A673 (cell line): ENCODE results near the gene IFT74. TPM values are rescaled to one million over a fixed set of nuclear protein-coding genes. Genes with fewer than 3 reads are reported as not detected.

Experiments
- BruUV-seq: library from RNA; stranded (reverse); fragments of 400-500 nt; replicated peaks from 2 replicates; lab custom pipeline; 2021; lab: Mats Ljungman, UMichigan
- CTCF ChIA-PET: fragments of 300-600 bp; sonication (Branson Sonifier 250); formaldehyde crosslinking; loops from one replicate; lab custom pipeline; 2022; ENCODE audit warnings: antibody characterized with exemption; lab: Charles Lee
- POLR2A ChIA-PET: fragments of 300-600 bp; sonication (Branson Sonifier 250); formaldehyde crosslinking; loops from one replicate; lab custom pipeline; 2022; ENCODE audit warnings: antibody characterized with exemption; ENCODE audit not compliant: low non-redundant PET; lab: Charles Lee
- DNase-seq: peaks from one replicate; pipeline ENCODE4 v3.0.0-alpha.2; 2015; ENCODE audit warnings: low spot score
- H3K27ac ChIP-seq: fragments of 200-600 bp; sonication (generic); 2 replicates; pipeline ENCODE4 v1.5.1; 2016; ENCODE audit warnings: mixed run types, low read depth, mild to moderate bottlenecking, mixed read lengths, antibody characterized with exemption, low read length; ENCODE audit not compliant: poor library complexity, severe bottlenecking
- H3K27me3 ChIP-seq: fragments of 200-600 bp; sonication (generic); replicated peaks from 2 replicates; pipeline ENCODE4 v1.6.1; 2017; ENCODE audit warnings: mixed run types, low read depth, mild to moderate bottlenecking, mixed read lengths, antibody characterized with exemption, low read length; ENCODE audit not compliant: insufficient read depth, poor library complexity
- H3K36me3 ChIP-seq: fragments of 200-600 bp; sonication (generic); 2 replicates; pipeline ENCODE4 v1.6.1; 2016; ENCODE audit warnings: mixed run types, mild to moderate bottlenecking, mixed read lengths, antibody characterized with exemption, low read length; ENCODE audit not compliant: insufficient read depth, poor library complexity, severe bottlenecking
- H3K4me1 ChIP-seq: fragments of 200-600 bp; sonication (generic); 2 replicates; pipeline ENCODE4 v1.6.1; 2017; ENCODE audit warnings: mixed run types, mild to moderate bottlenecking, mixed read lengths, antibody characterized with exemption, low read length; ENCODE audit not compliant: insufficient read depth, poor library complexity, severe bottlenecking
- H3K4me3 ChIP-seq: fragments of 200-600 bp; sonication (generic); 2 replicates; pipeline ENCODE4 v1.5.1; 2016; ENCODE audit warnings: low read depth, mixed run types, mild to moderate bottlenecking, mixed read lengths, low read length; ENCODE audit not compliant: poor library complexity, severe bottlenecking
- H3K9me3 ChIP-seq: fragments of 200-600 bp; sonication (generic); 2 replicates; pipeline ENCODE4 v1.6.1; 2016; ENCODE audit warnings: mixed run types, low read depth, mild to moderate bottlenecking, mixed read lengths, antibody characterized with exemption, low read length; ENCODE audit not compliant: poor library complexity, severe bottlenecking
- CTCF ChIP-seq: fragments of 300-800, 200-600 bp; sonication (generic); conservative IDR thresholded peaks from 2 replicates; pipeline ENCODE4 v1.5.1; 2017; ENCODE audit warnings: low read depth, mild to moderate bottlenecking, antibody characterized with exemption, low read length, moderate library complexity, mixed read lengths
- EZH2 ChIP-seq: fragments of 200-600 bp; sonication (generic); IDR thresholded peaks from 2 replicates; pipeline ENCODE4 v1.6.1; 2017; ENCODE audit warnings: borderline replicate concordance, low read depth, mild to moderate bottlenecking, mixed read lengths, antibody characterized with exemption, low read length; ENCODE audit not compliant: poor library complexity, severe bottlenecking
- intact Hi-C: fragments of 100-400 bp; cut with micrococcal nuclease; formaldehyde crosslinking; loops from one replicate; pipeline ENCODE4 v1.10.0; 2022; ENCODE audit not compliant: unreplicated experiment
- total RNA-seq: library from RNA; stranded (reverse); gene quantifications from 2 replicates; pipeline ENCODE4 v1.2.3, GENCODE V29; 2021

The IFT74 gene
- total RNA-seq, 1 experiment from 2014 or later, result 9.3 TPM

GRCh38 chr9:27037499-27037898 is 81.3 kb downstream of the IFT74 start:
- Histone ChIP-seq H3K27me3 (no peaks in the 10 kb centered on the region), H3K4me3 (no peak overlapping the region), H3K36me3 (no peaks in the 10 kb centered on the region), H3K4me1 (no peaks in the 10 kb centered on the region), H3K27ac (no peak overlapping the region), H3K9me3 (no peaks in the 10 kb centered on the region)
- no peak for DNase-seq
- POLR2A ChIA-PET, result no interaction called here
- CTCF ChIA-PET, result no interaction called here
- no TSS peak for BruUV-seq
- intact Hi-C loops, result no loop called here
- no peak for TF ChIP-seq CTCF
- TF ChIP-seq EZH2, result no peak

GRCh38 chr9:27041746-27042145 is 85.5 kb downstream of the IFT74 start:
- Histone ChIP-seq H3K27ac (no peak overlapping the region), H3K9me3 (no peaks in the 10 kb centered on the region), H3K4me1 (no peaks in the 10 kb centered on the region), H3K4me3 (no peak overlapping the region), H3K36me3 (no peaks in the 10 kb centered on the region), H3K27me3 (no peaks in the 10 kb centered on the region)
- no peak for DNase-seq
- intact Hi-C loops, result no loop called here
- ChIA-PET POLR2A (no interaction called here), CTCF (no interaction called here)
- TF ChIP-seq EZH2, result no peak
- no peak for TF ChIP-seq CTCF
- BruUV-seq, result no TSS peak

GRCh38 chr9:27042476-27042875 is 86.3 kb downstream of the IFT74 start:
- BruUV-seq, result no TSS peak
- DNase-seq, result no peak
- no peak overlapping the region for H3K4me3 ChIP-seq
- no peaks in the 10 kb centered on the region for H3K9me3 ChIP-seq
- no peak overlapping the region for H3K27ac ChIP-seq
- POLR2A ChIA-PET, result no interaction called here
- intact Hi-C loops, result no loop called here
- no peak for TF ChIP-seq CTCF
- TF ChIP-seq EZH2, result no peak
- no peaks in the 10 kb centered on the region for H3K4me1 ChIP-seq
- CTCF ChIA-PET, result no interaction called here
- no peaks in the 10 kb centered on the region for H3K36me3 ChIP-seq
- no peaks in the 10 kb centered on the region for H3K27me3 ChIP-seq
